Measurements from ENCODE around the gene MED12L. TPM values are rescaled to one million over a fixed set of nuclear protein-coding genes. Genes with fewer than 3 reads are reported as not detected.

Gene MED12L
- total and polyA plus RNA-seq, 2 donors (not counting 1 experiment from before 2014, with no cell fraction given), result 0.94 to 4.3 TPM

GRCh38 chr3:151091685-151092345 is 6.4 kb downstream of the MED12L start:
- H3K9me3 ChIP-seq (ENCODE audit: control insufficient read depth, insufficient read depth, low read depth, low read length), result no peaks in the 10 kb centered on the region
- peaks cover 3% of the 10 kb centered on the region for H3K27me3 ChIP-seq (ENCODE audit: control insufficient read depth, insufficient read depth, low read length)
- no peak overlapping the region for H3K4me2 ChIP-seq (ENCODE audit: extremely low read depth, insufficient read depth, low read length)
- no peaks in the 10 kb centered on the region for H4K20me1 ChIP-seq (ENCODE audit: control insufficient read depth, extremely low read depth, insufficient read depth, low read length)
- H3K27ac ChIP-seq (ENCODE audit: insufficient read depth, low read length), result no peak overlapping the region
- H3K4me1 ChIP-seq (ENCODE audit: control insufficient read depth, extremely low read depth, insufficient read depth, low read length), result no peaks in the 10 kb centered on the region
- H2AFZ ChIP-seq (ENCODE audit: low read length), result no peak overlapping the region
- TF ChIP-seq, protein P1, sequence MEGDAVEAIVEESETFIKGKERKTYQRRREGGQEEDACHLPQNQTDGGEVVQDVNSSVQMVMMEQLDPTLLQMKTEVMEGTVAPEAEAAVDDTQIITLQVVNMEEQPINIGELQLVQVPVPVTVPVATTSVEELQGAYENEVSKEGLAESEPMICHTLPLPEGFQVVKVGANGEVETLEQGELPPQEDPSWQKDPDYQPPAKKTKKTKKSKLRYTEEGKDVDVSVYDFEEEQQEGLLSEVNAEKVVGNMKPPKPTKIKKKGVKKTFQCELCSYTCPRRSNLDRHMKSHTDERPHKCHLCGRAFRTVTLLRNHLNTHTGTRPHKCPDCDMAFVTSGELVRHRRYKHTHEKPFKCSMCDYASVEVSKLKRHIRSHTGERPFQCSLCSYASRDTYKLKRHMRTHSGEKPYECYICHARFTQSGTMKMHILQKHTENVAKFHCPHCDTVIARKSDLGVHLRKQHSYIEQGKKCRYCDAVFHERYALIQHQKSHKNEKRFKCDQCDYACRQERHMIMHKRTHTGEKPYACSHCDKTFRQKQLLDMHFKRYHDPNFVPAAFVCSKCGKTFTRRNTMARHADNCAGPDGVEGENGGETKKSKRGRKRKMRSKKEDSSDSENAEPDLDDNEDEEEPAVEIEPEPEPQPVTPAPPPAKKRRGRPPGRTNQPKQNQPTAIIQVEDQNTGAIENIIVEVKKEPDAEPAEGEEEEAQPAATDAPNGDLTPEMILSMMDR (conservative IDR thresholded peaks at IDR 0.05 in 1 of 2, IDR thresholded peaks at IDR 0.05 in 1 of 2; ENCODE audit: low read depth in 1 of 2, low read length in 2 of 2), result no peak
- TF ChIP-seq EZH2 (IDR thresholded peaks at IDR 0.05; ENCODE audit: low read length, missing control alignments), result no peak
- DNase-seq (ENCODE audit: low read depth in 2 of 2), result peak in 1 of 2 donors; percentile 52
- no peak overlapping the region for H3K4me3 ChIP-seq (replicated peaks in 1 of 4; ENCODE audit: control extremely low read depth in 1 of 4, insufficient read depth in 1 of 4, low read depth in 3 of 4, low read length in 4 of 4)
- no peak overlapping the region for H3K9ac ChIP-seq (ENCODE audit: insufficient read depth, low read length)
- no peaks in the 10 kb centered on the region for H3K79me2 ChIP-seq (ENCODE audit: control insufficient read depth, insufficient read depth, low read length)
- no peaks in the 10 kb centered on the region for H3K36me3 ChIP-seq (ENCODE audit: control insufficient read depth, insufficient read depth, low read length)

DNA sequence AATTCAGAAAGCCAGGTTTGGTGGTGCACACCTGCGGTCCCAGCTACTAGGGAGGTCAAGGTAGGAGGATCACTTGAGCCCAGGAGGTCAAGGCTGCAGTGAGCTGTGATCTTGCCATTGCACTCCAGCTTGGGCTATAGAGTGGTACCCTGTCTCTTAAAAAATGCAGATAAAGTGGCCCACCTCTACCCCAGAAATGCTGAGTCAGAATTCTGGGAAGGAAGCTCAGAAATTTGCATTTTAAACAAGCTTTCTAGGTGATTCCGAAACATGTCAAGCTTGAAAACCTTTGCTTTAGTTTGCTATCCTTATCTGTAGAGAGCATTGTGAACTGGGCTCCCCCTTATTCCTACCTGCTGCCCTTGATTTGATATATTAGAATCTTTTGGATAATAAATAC is 7.7 kb downstream of the MED12L start:
- no peak overlapping the region for H2AFZ ChIP-seq (ENCODE audit: low read length)
- no peak overlapping the region for H3K27ac ChIP-seq (ENCODE audit: insufficient read depth, low read length)
- no peaks in the 10 kb centered on the region for H3K36me3 ChIP-seq (ENCODE audit: control insufficient read depth, insufficient read depth, low read length)
- H3K4me1 ChIP-seq (ENCODE audit: control insufficient read depth, extremely low read depth, insufficient read depth, low read length), result no peaks in the 10 kb centered on the region
- H4K20me1 ChIP-seq (ENCODE audit: control insufficient read depth, extremely low read depth, insufficient read depth, low read length), result no peaks in the 10 kb centered on the region
- H3K4me2 ChIP-seq (ENCODE audit: extremely low read depth, insufficient read depth, low read length), result no peak overlapping the region
- no peak overlapping the region for H3K9ac ChIP-seq (ENCODE audit: insufficient read depth, low read length)
- no peaks in the 10 kb centered on the region for H3K9me3 ChIP-seq (ENCODE audit: control insufficient read depth, insufficient read depth, low read depth, low read length)
- no peak for DNase-seq (ENCODE audit: low read depth in 2 of 2)
- no peak overlapping the region for H3K4me3 ChIP-seq (replicated peaks in 1 of 4; ENCODE audit: control extremely low read depth in 1 of 4, insufficient read depth in 1 of 4, low read depth in 3 of 4, low read length in 4 of 4)
- no peaks in the 10 kb centered on the region for H3K79me2 ChIP-seq (ENCODE audit: control insufficient read depth, insufficient read depth, low read length)
- TF ChIP-seq, protein P1 (conservative IDR thresholded peaks at IDR 0.05 in 1 of 2, IDR thresholded peaks at IDR 0.05 in 1 of 2; ENCODE audit: low read depth in 1 of 2, low read length in 2 of 2), result no peak
- no peak for TF ChIP-seq EZH2 (IDR thresholded peaks at IDR 0.05; ENCODE audit: low read length, missing control alignments)
- no peaks in the 10 kb centered on the region for H3K27me3 ChIP-seq (ENCODE audit: control insufficient read depth, insufficient read depth, low read length)

- no peak overlapping the region for H3K9ac ChIP-seq (ENCODE audit: insufficient read depth, low read length)
Observed at GRCh38 chr3:151093905-151094304, 8.4 kb downstream of the MED12L start.

More at GRCh38 chr3:151093905-151094304, 8.4 kb downstream of the MED12L start:
- no peaks in the 10 kb centered on the region for H3K79me2 ChIP-seq (ENCODE audit: control insufficient read depth, insufficient read depth, low read length)
- H3K27ac ChIP-seq (ENCODE audit: insufficient read depth, low read length), result no peak overlapping the region
- H4K20me1 ChIP-seq (ENCODE audit: control insufficient read depth, extremely low read depth, insufficient read depth, low read length), result no peaks in the 10 kb centered on the region
- no peaks in the 10 kb centered on the region for H3K4me1 ChIP-seq (ENCODE audit: control insufficient read depth, extremely low read depth, insufficient read depth, low read length)
- DNase-seq (ENCODE audit: low read depth in 2 of 2), result no peak
- H3K9me3 ChIP-seq (ENCODE audit: control insufficient read depth, insufficient read depth, low read depth, low read length), result no peaks in the 10 kb centered on the region
- H3K4me2 ChIP-seq (ENCODE audit: extremely low read depth, insufficient read depth, low read length), result no peak overlapping the region
- no peak overlapping the region for H3K4me3 ChIP-seq (replicated peaks in 1 of 4; ENCODE audit: control extremely low read depth in 1 of 4, insufficient read depth in 1 of 4, low read depth in 3 of 4, low read length in 4 of 4)
- H2AFZ ChIP-seq (ENCODE audit: low read length), result no peak overlapping the region
- no peaks in the 10 kb centered on the region for H3K36me3 ChIP-seq (ENCODE audit: control insufficient read depth, insufficient read depth, low read length)
- TF ChIP-seq, protein P1 (conservative IDR thresholded peaks at IDR 0.05 in 1 of 2, IDR thresholded peaks at IDR 0.05 in 1 of 2; ENCODE audit: low read depth in 1 of 2, low read length in 2 of 2), result no peak
- no peak for TF ChIP-seq EZH2 (IDR thresholded peaks at IDR 0.05; ENCODE audit: low read length, missing control alignments)
- H3K27me3 ChIP-seq (ENCODE audit: control insufficient read depth, insufficient read depth, low read length), result no peaks in the 10 kb centered on the region

Measured in fibroblast of lung (primary cell).